A549 treated with AZD2906 at 1 μM for 4 hours (cell line): ENCODE results near the gene HSP90AA1. TPM values are rescaled to one million over a fixed set of nuclear protein-coding genes. Genes with fewer than 3 reads are reported as not detected.

Experiments
- total RNA-seq: library from RNA; stranded (reverse); fragments of 200-300 nt; extraction: Qiagen RNA extraction; gene quantifications from 5 replicates; pipeline ENCODE4 v1.2.3, GENCODE V29; 2022

The HSP90AA1 gene
- total RNA-seq: 583 to 1,000 TPM (median 663 TPM) in 5 replicates

GRCh38 chr14:102086972-102087761 is at the start of gene HSP90AA1:
Gene HSP90AA1 (minus strand): TSS chr14:102087044. CDS start chr14:102086378, 666 bp downstream.

Other genes with a start within 250 kb of the HSP90AA1 start
- 180 to 210 TPM (median 188 TPM) in 5 replicates for gene DYNC1H1, start 122.5 kb downstream of the HSP90AA1 start, total RNA-seq
- 20.4 to 23.7 TPM (median 21.8 TPM) in 5 replicates for gene WDR20, start 52.9 kb upstream of the HSP90AA1 start, total RNA-seq
- 17.2 to 23.2 TPM (median 18.1 TPM) in 5 replicates for gene MOK, start 218.1 kb upstream of the HSP90AA1 start, total RNA-seq
- 5.6 to 6.5 TPM (median 5.9 TPM) in 5 replicates for gene ZNF839, start 232.7 kb upstream of the HSP90AA1 start, total RNA-seq